ENCODE data around the gene DNAH6.

Gene DNAH6

DNA sequence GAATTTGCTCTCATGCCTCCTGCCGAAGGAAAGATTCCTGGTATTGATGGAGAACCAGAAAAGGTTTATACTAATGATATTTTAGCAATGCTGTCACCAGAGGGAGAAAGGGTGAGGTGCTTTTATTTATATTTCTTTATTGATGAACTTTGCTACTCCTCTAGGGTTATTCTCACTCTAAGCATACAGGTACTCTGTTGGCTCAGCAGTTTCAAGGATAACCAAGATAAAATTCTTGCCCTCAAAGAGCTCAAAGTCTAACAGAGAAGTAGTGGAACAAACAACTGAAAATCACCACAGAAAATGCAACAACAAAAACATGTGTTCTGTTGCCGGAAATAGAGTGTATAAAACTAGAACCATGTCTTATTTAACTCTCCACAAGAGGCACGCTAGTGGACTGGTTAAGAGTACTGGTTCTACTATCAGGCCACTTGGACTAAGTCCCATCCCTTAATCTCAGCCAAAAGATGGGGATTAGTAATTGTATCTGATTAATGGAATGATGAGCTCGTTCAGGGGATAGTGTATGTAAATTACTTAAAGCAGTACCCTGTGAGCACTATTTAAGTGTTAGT lies 103.6 kb downstream of the DNAH6 start:
- no peak for TF ChIP-seq POLR2A (IDR thresholded peaks at IDR 0.05; ENCODE audit: low read depth, low read length)
- FAIRE-seq (no peak), DNase-seq (ENCODE audit: insufficient read length, low spot score) (no peak)

GRCh38 chr2:84628486-84628885 lies 112.2 kb downstream of the DNAH6 start:
- no peak for TF ChIP-seq POLR2A (IDR thresholded peaks at IDR 0.05; ENCODE audit: low read depth, low read length)
- no peak for DNase-seq (ENCODE audit: insufficient read length, low spot score)
- no peak for FAIRE-seq

GRCh38 chr2:84629550-84629949 lies 113.3 kb downstream of the DNAH6 start:
- FAIRE-seq (no peak), DNase-seq (ENCODE audit: insufficient read length, low spot score) (no peak)
- no peak for TF ChIP-seq POLR2A (IDR thresholded peaks at IDR 0.05; ENCODE audit: low read depth, low read length)

GRCh38 chr2:84631047-84631446 lies 114.7 kb downstream of the DNAH6 start:
- TF ChIP-seq POLR2A (IDR thresholded peaks at IDR 0.05; ENCODE audit: low read depth, low read length) = no peak
- FAIRE-seq = peak; percentile 71
- peak; percentile 6 for DNase-seq (ENCODE audit: insufficient read length, low spot score)

- DNase-seq (ENCODE audit: insufficient read length, low spot score) (no peak), FAIRE-seq (no peak)
- no peak for TF ChIP-seq POLR2A (IDR thresholded peaks at IDR 0.05; ENCODE audit: low read depth, low read length)
Observed at GRCh38 chr2:84631985-84632384, 115.7 kb downstream of the DNAH6 start.

- no peak for FAIRE-seq
Observed at GRCh38 chr2:84636080-84636971, 120.0 kb downstream of the DNAH6 start.

DNA sequence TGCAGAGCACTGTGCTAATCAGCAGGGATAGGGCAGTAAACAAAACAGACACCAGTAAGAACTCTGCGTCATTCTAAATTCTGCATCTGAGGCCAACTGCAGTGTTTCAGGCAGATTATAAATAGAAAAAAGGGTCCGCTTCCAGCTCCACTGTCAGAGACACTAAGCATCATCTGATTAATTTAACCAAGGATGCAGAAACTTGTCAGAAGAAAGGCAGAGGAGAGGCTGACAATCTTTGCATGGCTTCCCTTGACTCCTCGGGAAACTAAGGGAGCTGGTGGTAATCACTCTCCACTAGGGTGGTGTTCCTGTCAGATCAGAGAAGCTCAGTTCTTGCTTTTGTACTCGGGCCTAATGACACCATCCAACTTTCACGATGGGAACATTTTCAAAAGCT lies 123.5 kb downstream of the DNAH6 start:
- no peak for DNase-seq (ENCODE audit: insufficient read length, low spot score)
- no peak for FAIRE-seq
- TF ChIP-seq POLR2A (IDR thresholded peaks at IDR 0.05; ENCODE audit: low read depth, low read length) = no peak

More at GRCh38 chr2:84636080-84636971, 120.0 kb downstream of the DNAH6 start:
- DNase-seq (ENCODE audit: insufficient read length, low spot score) = no peak
- TF ChIP-seq POLR2A (IDR thresholded peaks at IDR 0.05; ENCODE audit: low read depth, low read length) = no peak

- no peak for TF ChIP-seq POLR2A (IDR thresholded peaks at IDR 0.05; ENCODE audit: low read depth, low read length)
- DNase-seq (ENCODE audit: insufficient read length, low spot score) (no peak), FAIRE-seq (no peak)
Observed at GRCh38 chr2:84640411-84640810, 124.1 kb downstream of the DNAH6 start.

DNA sequence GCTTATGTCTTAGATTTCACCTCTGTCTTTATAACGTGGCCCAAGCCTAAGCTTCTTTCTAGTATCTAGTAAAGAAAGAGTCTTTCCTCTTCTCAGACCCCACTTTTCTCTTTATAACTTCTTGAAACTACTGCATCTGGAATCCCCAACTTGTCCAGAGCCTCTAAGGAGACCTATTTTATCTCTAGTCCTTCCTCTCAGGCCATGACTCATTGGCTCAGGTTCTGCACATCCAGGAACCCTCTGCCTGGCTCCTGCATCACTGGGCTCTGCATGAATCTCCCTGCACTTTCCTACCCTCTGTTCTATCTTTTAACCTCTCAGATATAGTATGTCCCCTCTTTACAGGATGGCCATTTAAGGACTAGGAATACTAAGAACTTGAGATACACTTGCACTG lies 124.7 kb downstream of the DNAH6 start:
- FAIRE-seq = no peak
- no peak for TF ChIP-seq POLR2A (IDR thresholded peaks at IDR 0.05; ENCODE audit: low read depth, low read length)
- DNase-seq (ENCODE audit: insufficient read length, low spot score) = no peak

DNA sequence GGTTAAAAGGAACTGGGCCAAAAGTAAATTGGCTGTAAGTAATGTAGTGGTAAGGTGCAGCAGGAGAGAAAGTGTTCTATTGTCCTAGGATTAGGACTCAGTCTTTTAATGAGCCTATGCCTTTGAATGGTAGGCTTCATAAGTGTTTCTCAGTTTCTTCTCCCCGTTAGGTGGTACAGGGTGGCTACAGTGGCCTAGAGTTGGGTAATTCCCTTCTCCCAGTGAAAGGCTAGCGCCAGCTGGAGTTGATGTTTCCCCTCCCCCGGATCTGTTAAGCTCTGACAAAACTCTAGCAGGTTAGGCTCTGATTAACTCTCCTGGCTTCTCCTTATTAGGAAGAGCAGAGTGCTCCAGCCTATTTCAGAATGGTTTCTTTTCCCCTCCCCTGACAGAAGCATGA lies 127.7 kb downstream of the DNAH6 start:
- DNase-seq (ENCODE audit: insufficient read length, low spot score) (no peak), FAIRE-seq (no peak)
- no peak for TF ChIP-seq POLR2A (IDR thresholded peaks at IDR 0.05; ENCODE audit: low read depth, low read length)

DNA sequence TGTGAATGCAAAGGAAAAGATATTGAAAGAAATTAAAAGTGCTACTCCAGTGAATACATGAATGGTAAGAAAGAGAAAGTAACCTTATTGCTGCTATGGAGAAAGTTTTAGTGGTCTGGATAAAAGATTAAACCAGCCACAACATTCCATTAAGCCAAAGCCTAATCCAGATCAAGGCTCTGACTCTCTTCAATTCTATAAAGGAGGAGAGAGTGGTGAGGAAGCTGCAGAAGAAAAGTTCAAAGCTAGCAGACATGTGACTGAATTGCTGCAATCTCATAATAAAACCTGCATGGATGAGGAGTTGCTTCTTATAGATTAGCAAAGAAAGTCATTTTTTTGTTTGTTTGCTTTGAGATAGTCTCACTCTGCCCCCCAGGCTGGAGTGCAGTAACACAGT lies 130.2 kb downstream of the DNAH6 start:
- no peak for TF ChIP-seq POLR2A (IDR thresholded peaks at IDR 0.05; ENCODE audit: low read depth, low read length)

GRCh38 chr2:84647267-84647666 lies 131.0 kb downstream of the DNAH6 start:
- no peak for FAIRE-seq

More for the DNA sequence above, 130.2 kb downstream of the DNAH6 start:
- no peak for FAIRE-seq
- DNase-seq (ENCODE audit: insufficient read length, low spot score) = no peak

GRCh38 chr2:84649058-84649457 lies 132.8 kb downstream of the DNAH6 start:
- DNase-seq (ENCODE audit: insufficient read length, low spot score) (no peak), FAIRE-seq (no peak)
- TF ChIP-seq POLR2A (IDR thresholded peaks at IDR 0.05; ENCODE audit: low read depth, low read length) = no peak

More at GRCh38 chr2:84647267-84647666, 131.0 kb downstream of the DNAH6 start:
- DNase-seq (ENCODE audit: insufficient read length, low spot score) = no peak
- no peak for TF ChIP-seq POLR2A (IDR thresholded peaks at IDR 0.05; ENCODE audit: low read depth, low read length)

DNA sequence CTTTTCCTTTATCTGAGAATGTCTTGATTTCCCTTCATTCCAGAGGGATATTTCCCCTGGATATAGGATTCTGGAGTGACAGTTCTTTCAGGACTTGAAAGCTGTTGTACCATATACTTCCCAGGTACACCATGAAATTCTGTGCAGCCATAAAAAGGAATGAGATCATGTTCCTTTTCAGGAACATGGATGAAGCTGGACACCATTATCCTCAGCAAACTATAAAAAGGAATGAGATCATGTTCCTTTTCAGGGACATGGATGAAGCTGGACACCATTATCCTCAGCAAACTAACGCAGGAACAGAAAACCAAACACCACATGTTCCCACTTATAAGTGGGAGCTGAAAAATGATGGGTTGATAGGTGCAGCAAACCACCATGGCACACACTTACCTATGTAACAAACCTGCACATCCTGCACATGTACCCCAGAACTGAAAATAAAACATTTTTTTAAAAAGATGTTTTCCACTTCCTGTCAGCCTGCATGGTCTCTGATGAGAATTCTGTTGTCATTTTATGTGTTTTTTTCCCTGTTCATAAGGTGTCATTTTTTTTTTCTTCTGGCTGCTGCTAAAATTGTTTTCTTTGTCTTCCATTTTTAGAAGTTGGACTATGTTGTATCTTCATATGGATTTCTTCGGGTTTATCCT lies 133.3 kb downstream of the DNAH6 start:
- FAIRE-seq (no peak), DNase-seq (ENCODE audit: insufficient read length, low spot score) (no peak)
- no peak for TF ChIP-seq POLR2A (IDR thresholded peaks at IDR 0.05; ENCODE audit: low read depth, low read length)
